Measurements from ENCODE around the gene DNAH11.
"Not testable (repeated sequence)": the region's sequence is repeated elsewhere in the genome, so short reads cannot be mapped to it uniquely, and the experiment has no call there.

The DNAH11 gene, protein sequence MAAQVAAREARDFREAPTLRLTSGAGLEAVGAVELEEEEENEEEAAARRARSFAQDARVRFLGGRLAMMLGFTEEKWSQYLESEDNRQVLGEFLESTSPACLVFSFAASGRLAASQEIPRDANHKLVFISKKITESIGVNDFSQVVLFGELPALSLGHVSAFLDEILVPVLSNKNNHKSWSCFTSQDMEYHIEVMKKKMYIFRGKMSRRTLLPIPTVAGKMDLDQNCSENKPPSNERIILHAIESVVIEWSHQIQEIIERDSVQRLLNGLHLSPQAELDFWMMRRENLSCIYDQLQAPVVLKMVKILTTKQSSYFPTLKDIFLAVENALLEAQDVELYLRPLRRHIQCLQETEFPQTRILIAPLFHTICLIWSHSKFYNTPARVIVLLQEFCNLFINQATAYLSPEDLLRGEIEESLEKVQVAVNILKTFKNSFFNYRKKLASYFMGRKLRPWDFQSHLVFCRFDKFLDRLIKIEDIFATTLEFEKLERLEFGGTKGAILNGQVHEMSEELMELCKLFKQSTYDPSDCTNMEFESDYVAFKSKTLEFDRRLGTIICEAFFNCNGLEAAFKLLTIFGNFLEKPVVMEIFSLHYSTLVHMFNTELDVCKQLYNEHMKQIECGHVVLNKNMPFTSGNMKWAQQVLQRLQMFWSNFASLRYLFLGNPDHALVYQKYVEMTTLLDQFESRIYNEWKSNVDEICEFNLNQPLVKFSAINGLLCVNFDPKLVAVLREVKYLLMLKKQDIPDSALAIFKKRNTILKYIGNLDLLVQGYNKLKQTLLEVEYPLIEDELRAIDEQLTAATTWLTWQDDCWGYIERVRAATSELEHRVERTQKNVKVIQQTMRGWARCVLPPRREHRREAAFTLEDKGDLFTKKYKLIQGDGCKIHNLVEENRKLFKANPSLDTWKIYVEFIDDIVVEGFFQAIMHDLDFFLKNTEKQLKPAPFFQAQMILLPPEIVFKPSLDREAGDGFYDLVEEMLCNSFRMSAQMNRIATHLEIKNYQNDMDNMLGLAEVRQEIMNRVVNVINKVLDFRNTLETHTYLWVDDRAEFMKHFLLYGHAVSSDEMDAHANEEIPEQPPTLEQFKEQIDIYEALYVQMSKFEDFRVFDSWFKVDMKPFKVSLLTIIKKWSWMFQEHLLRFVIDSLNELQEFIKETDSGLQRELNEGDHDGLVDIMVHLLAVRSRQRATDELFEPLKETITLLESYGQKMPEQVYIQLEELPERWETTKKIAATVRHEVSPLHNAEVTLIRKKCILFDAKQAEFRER (N-terminal part only)

DNA sequence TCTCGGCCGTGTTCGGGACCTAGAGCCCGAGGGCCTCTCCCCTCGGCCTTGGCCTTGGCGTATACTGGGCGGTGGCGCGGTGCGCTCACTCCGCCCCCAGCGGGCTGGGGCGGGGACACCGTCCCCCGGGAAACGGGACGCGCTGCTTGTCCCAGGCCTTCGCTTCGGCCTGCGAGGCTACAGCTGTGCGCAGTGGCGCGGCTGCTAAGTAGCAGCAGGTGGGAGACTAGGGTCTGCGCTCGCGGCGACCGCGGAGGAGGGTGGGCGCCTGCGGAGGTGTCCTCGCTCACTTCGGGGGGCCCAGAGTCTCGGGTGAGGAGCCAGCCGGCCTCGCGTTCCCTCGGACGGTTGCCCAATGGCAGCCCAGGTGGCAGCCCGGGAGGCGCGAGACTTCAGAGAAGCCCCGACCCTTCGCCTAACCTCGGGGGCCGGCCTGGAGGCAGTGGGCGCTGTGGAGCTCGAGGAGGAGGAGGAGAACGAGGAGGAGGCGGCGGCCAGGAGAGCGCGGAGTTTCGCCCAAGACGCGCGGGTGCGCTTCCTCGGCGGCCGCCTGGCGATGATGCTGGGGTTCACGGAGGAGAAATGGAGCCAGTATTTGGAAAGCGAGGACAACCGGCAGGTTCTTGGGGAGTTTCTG, at the start of gene DNAH11:
TSS of gene DNAH11 (plus strand) at position 149 of the 637 bp plus-strand sequence. CDS start at position 356, 207 bp downstream.
- DNase-seq = peak; percentile 46 to 60

DNA sequence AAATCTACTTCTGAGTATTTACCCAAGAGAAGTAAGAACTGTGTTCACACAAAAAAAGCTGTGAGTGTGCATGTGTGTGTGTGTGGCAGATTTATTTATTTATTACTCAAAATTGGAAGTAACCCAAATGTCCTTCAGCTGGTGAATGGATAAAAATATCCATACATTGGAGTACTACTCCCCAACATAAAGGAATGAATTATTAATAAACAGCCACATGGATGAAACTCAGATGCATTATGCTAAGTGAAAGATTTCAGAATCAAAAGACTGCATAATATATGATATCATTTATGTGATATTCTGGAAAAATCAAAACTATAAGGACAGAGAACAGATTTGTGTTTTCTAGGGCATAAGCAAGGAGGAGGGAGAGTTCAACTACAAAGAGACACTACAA, 47.1 kb upstream of the DNAH11 start:
- no peak for DNase-seq

DNA sequence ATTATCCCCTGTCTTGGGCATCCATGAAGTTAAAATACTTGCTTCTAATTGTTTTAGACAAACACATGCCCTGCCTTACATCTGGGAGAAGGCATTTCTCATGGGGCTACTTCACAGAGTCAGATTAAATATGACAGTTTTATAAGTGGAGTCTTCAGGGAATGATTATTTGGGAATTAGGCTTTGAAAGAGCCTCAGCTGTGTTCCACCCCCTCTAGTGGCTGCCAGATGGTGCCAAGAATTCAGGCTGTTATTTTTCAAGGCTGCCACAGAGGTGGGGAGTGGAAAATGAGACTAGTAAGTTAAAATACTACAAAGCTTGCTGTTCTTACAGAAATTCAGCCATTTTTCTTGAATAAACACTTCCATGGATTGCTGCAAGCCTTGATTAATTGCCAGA, 45.8 kb upstream of the DNAH11 start:
- no peak for DNase-seq

DNA sequence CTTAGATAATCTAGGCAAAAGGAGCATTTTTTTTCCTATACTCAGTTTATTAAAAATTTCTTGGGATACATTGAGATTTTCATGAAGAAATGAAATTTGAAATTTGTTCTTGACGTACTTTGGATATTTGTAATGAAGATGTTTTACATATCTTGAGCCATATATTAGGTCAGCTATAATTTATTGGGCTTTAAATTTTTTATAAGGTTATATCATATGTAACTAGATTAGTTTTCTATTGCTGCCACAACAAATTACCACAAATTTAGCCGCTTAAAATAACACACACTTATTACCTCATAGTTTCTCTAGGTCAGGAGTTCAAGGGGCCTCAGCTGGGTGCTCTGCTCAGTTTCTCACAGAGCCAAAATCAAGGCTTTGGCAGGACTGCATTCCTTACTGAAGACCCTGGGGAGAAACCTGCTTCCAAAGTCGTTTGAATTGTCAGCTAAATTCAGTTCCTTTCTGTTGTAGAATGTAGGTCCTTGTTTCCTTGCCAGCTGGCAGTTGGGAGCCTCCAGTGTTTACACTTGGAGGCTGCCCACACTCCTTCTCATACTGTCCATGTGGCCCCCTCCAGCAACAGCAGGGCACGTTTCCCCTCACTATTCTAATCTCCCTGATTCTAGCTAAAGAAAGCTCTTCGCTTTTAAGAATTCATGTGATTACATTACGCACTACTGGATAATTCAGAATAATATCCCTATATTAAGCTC, 42.6 kb upstream of the DNAH11 start:
- no peak for DNase-seq

DNA sequence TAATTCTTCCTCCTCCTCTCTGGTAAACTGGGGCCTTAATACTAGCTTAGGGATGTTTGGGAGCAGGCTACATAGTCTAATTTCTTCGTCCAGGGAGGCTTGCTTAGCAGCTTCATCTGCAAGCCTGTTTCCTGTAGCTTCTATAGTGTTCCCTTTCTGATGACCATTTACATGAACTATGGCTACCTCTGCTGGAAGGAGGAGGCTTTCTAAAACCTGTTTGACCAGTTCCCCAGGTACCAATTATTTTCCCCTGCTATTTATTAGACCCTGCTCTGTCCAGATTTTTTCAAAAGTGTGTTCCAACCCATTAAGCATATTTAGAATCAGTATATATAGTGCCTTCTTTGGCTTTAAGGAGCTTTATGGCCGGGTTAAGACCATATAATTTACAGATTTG, 38.8 kb upstream of the DNAH11 start:
- DNase-seq = no peak

DNA sequence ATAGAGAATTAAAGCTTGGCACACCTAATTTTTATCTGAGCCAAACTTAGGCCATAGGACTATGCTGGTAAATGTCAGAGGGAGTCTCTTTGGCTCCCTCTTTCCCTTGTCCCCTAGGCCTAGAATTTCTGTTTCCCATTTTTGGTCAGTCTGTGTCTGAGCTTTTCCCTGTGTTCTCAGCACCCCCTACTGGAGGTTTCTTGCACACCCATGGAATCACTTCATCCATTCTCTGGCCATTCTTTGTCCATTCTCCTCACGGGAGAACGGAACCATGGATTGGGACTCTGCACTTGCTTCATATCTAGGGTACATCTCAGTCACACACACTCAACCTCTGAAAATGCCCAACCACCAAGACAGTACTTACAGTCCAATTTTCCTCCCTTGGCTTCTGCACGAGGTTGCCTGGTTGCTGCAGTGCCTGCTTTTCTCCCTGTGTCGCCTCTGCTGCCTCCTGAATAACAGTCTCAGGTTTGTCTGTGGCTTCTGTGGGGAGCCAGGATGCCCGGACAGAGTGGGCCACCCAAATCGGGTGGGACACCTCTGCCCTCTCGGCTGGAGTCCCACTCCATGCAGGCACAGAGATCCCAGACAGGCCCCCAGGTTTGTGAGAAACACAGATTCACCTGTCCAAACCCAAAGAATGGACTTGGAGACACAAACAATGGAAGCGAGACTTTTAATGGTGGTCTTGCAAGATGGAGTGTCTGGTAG, 35.1 kb upstream of the DNAH11 start:
- peak; percentile 31 to 39 for DNase-seq

DNA sequence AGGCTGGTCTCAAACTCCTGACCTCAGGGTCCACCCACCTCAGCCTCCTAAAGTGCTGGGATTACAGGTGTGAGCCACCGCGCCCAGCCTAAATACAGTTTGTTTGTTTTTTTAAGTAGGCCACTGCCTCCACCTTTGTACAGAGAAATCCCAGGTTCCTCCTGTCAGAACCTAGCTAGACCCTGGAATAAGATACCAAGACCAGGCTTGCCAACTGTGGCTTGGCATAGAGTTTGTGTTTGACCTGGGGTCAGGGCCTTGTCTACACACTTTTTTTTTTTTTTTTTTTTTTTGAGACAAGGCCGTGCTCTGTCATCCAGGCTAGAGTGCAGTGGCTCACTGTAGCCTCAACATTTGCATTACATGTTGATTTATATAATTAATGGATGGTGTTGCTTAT, 34.3 kb upstream of the DNAH11 start:
- DNase-seq = no peak

DNA sequence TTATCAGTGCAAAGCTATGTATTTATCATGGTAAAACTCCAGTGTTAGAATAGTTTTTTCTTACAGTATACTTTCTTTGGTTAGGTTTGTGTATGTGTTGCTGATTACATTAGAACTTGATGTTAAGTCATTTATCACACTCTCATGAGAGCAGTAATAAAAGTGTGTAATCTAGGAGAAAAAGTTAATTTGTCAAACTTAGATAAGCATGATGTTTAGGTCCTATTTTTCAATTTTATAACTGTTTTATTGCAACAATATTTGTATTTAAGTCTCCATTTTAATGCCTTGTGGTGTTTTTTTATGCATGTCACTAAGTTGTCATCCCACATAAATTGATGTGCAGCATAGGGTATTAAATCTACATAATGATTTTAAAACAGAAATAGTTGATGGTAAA, 28.8 kb upstream of the DNAH11 start:
- no peak for DNase-seq

DNA sequence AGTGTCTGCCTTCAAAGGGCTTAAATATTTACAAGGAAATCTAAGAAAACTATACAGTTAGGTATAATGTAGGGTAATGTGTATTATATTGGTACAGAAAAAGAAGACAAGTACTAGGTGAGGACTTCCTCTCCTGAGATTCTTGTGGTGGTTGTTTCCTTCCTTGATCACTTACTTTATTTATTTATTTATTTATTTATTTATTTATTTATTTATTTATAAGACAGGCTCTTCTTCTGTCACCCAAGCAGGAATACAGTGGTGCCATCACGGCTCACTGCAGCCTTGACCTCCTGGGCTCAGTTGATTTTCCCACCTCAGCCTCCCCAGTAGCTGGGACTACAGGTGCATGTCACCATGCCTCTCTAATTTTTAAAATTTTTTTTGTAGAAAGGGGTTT, 18.2 kb upstream of the DNAH11 start:
- DNase-seq = no peak

DNA sequence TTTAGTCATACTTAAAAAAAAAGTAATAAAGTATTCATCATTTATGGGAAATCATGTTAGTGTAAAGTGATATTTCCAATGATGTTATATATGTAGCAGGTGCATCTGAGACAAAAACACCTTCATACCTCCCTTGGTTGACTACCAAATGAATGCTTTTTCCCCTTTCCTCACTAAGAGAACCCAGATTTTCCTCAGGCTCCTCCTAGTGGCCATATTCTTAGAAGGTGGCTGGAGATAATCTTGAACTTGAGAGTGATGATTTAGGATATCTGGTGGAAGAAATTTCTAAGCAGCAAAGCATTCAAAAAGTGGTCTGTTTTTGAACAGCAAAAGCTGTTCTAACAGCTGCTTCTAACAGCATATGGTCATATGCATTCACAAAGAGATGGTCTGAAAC, 16.8 kb upstream of the DNAH11 start:
- no peak for DNase-seq

DNA sequence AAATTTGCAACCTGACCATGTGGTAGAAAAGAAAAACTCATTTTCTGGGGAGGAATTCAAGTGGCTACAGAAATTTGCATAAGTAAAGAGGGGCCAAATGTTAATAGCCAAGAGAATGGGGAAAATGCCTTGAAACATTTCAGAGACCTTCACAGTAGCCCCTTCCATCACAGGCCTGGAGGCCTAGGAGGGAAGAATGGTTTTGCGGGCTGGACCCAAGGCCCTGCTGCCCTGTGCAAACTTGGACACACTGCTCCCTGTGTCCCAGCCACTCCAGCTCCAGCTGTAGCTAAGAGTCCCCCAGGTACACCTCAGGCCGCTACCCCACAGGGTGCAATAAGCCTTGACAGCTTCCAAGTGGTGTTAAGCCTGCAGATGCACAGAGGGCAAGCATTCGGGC, 16.4 kb upstream of the DNAH11 start:
- DNase-seq = no peak

DNA sequence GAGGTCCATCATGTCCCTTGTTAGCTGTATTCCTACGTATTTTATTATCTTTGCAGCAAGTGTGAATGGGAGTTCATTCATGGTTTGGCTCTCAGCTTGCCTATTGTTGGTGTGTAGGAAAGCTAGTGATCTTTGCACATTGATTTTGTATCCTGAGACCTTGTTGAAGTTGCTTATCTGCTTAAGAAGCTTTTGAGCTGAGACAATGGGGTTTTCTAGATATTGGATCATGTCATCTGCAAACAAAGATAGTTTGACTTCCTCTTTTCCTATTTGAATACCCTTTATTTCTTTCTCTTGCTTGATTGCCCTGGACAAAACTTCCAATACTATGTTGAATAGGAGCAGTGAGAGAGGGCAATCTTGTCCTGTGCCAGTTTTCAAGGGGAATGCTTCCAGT, 10.4 kb upstream of the DNAH11 start:
- DNase-seq = not testable (repeated sequence)

DNA sequence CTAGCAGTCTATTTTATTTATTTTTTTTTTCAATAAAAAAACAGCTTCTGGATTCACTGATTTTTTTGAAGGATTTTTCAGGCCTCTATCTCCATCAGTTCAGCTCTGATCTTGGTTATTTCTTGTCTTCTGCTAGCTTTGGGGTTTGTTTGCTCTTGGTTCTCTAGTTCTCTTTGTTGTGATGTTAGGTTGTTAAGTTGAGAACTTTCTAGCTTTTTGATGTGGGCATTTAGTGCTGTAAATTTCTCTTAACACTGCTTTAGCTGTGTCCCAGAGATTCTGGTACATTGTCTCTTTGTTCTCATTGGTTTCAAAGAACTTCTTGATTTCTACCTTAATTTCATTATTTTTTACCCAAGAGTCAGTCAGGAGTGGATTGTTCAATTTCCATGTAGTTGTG, 9.2 kb upstream of the DNAH11 start:
- DNase-seq = not testable (repeated sequence)

DNA sequence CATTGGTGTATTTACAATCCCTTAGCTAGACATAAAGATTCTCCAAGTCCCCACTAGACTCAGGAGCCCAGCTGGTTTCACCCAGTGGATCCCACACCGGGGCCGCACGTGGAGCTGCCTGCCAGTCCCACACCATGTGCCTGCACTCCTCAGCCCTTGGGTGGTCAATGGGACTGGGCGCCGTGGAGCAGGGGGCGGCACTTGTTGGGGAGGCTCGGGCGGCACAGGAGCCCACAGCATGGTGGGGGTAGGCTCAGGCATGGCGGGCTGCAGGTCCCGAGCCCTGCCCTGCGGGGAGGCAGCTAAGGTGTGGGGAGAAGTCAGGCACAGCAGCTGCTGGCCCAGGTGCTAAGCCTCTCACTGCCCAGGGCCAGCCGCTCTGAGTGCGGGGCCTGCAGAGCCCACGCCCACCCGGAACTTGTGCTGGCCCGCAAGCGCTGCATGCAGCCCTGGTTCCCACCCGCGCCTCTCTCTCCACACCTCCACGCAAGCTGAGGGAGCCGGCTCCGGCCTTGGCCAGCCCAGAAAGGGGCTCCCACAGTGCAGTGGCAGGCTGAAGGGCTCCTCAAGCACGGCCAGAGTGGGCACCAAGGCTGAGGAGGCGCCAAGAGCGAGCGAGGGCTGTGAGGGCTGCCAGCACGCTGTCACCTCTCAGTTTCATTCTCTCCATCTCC, 6.3 kb upstream of the DNAH11 start:
- not testable (repeated sequence) for DNase-seq

DNA sequence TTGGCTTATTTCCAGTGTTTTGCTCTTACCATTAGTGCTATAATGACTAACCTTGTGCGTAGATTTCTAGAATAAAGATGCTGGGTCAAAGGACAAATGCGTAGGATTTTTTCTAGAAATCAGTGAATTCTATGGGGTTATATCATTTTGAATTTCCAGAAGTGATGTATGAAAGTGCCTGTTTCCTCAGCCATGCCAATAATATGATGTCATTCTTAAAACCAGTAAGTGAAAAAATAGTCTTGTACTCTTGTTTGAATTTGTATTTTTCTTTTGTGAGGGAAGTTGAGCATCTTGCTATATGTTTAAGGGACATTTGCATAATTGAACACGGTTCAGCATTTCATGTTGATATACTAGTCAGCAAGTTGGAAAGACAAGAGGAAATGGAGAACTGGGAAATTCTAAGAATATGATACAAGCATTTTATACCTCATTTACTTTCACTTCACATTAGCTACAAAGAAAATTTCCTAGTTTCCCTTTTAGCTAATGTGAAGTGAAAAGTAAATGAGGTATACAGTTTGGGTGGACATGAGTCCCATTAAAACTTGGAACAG, 3.8 kb upstream of the DNAH11 start:
- no peak for DNase-seq

DNA sequence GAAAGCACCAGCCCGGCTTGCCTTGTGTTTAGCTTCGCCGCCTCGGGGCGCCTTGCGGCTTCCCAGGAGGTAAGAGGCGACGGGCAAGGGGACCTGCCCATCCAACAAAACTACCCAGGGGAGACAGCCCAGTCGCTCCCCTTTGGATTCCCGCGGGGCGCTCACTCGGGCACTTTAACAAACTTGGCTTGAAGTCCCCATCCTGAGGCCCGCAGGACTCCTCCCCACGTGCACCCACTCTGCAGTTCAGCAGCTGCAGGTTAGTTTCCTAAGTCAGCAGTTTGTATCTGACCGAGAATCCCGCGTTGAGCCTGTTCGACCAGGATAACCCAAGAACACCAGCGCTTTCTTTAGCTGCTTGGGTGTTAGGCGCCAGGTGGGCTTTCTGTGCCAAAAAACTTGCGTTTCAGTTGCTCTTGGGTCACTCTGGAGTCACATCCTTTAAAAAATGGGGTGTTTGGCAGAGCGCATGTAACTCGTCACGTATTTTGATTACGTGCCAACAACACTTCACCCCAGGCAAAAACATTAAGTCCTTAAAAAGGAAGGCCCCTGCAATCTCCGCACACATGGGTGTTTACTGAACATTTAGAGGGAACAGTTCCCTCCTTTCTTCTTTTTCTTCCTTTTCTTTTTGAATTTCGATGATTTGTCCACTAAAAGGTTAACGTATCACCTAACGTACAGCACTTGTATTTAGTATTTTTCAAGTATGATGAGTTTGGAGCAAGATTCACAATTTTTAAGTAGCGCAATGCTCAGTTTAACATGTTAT, 876 bp downstream of the DNAH11 start:
- DNase-seq = peak in 1 of 2 experiments; percentile 43

DNA sequence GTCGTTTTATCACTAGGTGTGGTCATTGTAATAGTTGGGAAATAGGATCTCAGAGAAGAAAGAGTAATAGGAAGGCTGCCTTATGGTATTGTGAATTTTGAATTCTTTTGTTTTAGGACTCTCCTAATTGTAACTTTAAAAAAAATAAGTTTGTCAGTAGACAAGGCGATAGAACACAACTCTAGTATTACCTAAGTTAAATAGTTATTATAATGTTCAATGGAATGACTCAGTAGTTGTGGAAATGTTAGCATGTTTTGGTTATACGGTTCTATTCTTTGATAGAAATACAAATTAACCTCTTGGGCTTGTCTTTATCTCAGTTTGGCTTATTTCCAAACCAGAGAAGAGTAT, 1.4 kb downstream of the DNAH11 start:
- no peak for DNase-seq

DNA sequence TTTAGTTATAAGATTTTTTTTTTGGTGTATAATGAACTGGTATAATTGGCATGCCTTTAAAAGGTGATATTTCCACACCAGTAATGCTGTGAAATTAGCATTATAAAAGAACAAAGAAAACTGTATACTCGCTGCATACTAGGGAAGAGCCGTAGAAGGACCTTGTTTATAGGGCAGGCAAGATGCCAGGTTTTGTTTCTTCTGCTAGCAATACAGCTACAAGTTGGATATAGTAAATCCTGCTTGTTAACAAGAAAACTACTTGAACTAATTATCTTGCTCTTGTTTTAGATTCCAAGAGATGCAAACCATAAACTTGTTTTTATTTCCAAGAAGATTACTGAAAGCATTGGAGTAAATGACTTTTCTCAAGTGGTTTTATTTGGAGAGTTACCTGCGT, 1.9 kb downstream of the DNAH11 start:
- no peak for DNase-seq

DNA sequence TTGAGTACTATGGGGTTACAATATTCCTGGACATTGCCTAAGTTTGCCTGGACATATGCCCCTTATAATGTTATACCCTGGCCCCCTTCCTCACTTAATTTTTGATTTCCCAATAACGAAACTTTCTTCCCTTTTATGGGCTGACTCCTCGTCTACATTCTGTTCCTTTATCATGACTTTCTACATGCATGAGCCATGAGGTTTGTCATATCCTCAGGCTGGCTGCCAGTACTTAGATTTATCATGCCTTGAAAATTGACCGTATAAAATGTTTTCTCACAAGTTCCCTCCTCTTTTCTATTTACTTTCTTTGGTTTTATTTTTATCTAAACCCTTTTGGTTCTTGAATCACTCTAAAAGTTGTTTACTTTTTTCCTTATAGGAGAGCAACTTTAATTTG, 4.7 kb downstream of the DNAH11 start:
- no peak for DNase-seq

DNA sequence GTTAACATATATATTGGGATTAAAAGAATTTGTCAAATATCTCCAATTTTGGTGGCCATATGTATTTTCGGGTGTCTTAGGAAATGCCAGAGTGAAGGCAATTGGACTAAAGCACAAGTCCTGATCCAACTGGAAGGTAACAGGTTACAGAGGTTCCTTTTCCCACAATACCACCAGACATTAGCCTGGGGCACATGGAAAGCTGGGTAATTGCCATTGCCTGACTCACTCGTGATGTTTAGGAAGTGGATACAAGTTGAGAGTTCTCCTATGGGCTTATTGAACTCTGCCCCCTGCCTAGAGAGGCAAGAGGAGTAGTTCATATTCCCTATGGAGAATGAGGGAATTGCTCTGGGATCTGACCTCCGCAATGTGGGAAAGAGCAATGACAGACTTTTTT, 5.7 kb downstream of the DNAH11 start:
- DNase-seq = no peak
